OCI-M2 (cell line): ENCODE measurements around the gene PITPNC1.
"Not testable (repeated sequence)": the region's sequence is repeated elsewhere in the genome, so short reads cannot be mapped to it uniquely, and the experiment has no call there.

Experiments used
- DNase-seq: peaks from one replicate; lab custom pipeline; 2025; ENCODE audit not compliant: unreplicated experiment; lab: John Stamatoyannopoulos, UW

The PITPNC1 gene

DNA sequence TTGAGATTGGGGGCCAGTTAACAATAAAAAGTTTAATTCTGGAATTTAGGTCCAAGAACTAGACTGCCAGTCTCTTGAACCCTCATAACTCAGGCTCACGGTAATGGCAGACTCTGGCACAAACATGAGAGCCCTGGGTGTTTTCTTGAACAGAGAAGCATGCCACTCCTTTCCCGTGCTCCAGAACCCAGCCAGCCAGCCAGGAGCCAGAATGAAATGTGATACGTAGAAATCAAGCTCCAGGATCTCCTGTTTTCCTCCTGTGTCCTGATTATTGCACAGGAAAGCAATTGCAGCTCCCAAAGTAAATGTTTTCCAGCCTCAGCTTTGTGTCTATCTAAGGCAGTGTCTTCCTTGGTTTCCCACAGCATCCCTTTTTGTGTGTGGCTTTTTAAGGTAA, 294.4 kb downstream of the PITPNC1 start:
- DNase-seq, result no peak

DNA sequence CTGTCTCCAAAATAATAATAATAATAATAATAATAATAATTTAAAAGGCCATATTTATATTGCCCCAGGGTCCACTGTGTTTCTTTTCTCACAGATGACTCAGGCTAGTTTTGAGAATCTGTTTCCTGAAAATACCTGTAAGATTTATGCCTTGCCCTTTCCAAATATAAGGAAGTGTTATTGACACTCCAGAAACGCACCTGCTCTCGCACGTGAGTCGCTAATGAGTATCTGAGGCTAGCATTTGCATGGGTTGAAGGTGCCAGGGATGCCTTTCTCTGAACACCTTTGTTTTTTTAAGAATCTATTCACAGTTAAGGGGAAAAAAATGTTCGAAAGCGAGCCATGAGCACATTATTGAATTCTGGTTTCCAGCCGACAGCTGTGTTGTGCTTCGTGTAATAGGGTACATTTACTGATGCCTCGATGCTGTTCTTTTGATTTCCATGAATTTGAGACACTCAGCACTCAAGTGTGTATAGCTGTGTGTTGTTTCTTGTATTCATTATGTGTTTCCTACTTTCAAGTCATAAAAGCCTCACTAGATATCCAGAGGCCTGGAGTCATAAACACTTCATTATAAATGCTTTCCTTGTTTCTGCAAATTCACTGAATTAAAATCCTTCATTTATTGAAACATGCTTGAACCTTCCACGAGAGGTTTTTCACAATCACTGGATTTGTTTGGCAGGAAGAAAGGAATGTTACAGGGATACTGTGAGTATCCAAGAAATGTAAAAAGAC, 295.7 kb downstream of the PITPNC1 start:
- DNase-seq, result no peak

DNA sequence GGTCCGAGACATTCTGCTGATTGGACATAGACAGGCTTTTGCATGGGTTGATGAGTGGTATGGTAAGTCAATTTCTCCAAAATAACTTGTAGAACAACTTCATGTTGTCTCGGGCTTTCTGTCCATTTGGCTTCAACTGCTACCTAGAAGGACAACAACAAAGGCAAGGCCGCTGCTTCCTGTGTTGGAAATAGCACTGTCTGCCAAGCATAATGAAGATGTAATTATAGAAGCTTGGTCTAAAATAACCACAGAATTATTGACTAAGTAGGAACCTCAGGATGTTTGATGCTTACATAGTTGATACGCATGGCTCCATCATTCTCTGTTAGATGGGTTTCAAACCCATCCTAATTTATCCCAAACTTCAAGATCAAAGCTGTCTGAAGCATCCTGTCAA, 298.4 kb downstream of the PITPNC1 start:
- no peak for DNase-seq

DNA sequence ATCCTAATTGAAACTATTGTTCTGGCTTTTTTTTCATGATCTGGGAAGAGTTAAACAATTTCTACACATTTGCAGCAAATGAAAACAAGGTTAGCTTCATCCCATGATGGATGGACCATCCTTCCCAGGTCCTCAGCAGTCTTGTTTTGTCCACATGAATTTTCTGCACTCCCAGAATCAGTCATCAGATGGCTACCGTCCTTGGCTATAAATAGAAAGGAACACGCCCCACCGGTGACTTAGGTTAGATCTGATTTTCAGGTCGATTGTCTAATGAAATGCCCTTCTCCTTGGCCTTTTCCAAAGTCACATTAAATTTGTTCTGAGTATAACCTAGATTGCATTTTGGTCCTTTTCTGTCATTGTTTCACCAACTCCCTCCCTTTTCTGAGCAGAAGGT, 299.2 kb downstream of the PITPNC1 start:
- DNase-seq, result no peak

DNA sequence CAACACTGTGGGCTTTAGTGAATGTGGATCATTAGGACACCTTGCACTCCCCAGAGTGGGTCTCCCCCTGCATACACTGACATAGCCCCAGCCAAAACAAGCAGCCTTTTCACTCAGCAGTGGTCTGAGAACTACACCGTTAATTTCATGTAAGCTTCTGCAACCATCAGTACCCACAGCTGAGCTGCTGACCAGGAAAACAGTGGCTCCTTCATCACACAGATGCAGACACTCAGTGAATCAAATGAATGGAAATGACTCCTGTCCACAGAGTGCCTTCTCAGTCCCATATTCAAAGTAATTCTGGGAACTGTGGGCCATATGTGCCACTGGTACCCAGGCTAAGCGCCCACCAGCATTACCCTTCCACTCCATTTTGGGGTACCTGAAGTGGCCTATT, 301.3 kb downstream of the PITPNC1 start:
- no peak for DNase-seq

DNA sequence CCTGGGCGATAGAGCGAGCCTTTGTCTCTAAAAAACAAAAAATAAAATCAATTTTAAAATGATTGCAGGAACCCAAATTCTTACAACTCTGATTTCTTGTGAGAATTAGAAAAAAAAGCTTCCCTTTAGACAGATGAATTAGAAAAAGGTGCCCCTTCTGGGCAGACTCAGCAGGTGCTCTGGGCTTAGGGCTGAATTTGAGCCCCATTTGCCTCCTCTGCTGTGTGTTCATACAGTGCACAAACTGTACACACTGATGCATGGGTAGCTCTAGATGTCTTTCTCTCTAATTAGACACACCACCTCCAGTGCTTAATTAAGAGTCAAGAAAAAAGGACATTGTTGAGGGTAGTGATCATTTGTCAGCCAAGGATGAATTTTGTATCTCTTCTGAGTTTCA, 302.1 kb downstream of the PITPNC1 start:
- no peak for DNase-seq

DNA sequence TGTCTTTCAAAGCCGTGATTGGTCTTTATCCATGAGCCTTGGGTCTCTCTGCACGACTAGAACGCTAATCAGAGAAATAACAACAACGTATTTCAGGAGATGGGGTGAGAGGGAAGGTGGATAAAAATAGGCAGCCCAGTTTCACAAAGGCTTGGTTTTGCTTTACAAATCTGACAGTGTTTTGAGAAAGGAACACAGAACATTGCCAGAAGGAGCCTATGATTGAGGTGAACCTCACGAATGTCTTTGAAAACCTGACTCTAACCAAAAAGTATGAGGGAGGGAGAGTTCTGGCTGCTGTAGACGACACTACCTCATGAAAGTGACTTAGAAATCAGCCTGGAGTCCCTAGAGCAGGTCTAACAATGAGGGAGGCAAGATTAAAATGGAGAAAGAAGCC, 302.6 kb downstream of the PITPNC1 start:
- DNase-seq, result no peak

DNA sequence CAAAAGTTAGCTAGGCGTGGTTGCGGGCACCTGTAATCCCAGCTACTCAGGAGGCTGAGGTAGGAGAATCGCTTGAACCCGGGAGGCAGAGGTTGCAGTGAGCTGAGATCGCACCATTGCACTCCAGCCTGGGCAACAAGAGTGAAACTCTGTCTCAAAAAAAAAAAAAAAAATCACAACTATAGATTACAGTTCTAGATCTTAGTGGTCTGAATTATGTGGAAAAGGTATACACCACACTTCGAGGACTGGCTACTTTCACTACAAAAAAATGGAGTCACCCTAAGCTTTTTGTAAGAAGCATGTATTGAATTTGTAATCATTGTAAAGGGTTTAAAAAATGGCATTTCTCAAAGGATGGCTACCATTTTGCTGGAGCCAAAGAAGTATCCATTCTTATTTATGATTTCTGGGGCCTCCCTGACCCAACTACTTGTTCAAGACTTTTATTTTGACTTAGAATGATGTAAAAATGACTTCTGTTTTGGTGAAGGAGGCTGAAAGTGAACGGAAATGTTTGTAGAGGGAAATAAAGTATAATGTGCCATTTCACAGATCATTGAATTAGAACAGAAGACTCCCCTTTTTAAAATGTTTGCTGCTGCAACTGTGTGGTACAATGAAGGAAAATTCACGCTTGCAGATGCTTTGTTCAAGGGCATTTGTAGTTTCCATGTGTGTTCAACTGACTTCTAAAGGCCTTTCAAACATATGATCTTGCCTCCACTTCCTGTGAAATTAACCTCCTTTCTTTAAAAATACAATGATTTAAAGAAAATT, 303.6 kb downstream of the PITPNC1 start:
- DNase-seq, result no peak

DNA sequence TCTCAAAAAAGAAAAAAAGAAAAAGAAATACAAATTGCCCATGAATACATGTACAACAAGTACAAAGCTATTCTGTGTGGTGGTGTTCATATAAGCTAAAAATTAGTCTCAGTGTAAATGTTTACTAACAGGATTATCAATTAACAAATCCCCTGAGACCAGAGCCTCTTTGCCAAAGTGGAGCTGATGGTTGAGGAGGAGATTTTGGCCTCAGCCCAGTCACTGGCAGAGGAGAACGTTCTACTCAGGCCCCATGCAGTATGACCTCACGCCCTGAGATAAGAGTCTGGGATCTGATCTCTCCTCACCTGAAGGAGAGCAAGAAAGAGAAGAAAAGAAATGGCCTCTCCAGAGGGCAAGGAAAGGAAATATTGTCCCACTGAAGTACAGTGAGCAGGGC, 305.1 kb downstream of the PITPNC1 start:
- DNase-seq, result no peak

DNA sequence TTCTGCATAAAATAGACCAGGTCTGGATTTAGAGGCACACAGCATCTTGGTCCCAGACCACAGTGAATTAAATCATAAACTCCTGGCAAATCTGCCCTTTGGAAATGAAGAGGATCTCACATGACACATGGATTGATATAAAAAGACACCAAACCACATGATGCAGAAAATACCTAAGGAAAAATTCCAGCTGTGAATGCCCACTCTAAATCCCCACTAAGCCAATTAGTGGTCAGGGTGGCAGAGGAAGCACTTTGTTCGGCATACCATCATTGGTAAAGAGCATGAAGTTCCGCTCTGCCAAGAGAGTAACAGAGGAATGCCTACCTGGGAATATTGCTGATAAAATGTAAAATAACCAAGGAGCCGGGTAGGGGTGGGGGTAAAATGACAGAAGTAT, 308.3 kb downstream of the PITPNC1 start:
- no peak for DNase-seq

DNA sequence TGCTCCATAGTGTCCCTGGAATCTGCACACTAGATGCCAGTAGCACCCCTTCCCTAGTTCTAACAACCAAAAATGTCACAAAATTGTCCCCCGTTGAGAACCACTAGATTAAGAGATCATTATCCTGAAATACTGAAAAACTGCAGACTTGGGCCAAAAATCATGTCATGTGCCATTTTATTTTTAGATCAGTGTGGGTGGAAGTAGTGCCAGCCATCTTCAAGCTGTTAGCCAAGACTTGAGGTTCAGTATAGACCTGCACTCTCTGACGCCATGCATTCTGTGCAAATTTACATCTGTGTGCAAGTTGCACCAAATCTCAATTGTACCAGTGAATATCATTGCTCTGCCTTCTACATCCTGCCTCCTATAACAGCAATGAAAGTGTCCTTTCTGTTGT, 309.2 kb downstream of the PITPNC1 start:
- no peak for DNase-seq

DNA sequence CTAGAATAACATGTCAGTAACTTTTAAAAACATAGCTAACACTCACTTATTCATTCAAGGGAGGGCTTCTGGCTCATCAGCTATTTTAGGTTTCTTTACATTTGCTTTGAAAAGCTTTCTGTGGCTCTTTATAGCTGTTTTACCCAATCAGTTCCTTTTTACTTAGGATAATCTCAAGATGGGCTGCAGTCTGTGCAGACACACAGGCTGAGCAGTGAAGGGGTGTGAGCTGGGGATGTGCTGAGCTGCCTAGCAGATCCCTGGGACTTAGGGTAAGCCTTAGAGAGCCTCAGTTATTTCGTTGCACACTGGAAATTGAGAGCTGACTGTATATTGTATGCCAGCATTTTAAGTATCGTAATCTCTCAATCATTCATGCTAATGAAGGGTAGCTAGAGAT, 310.4 kb downstream of the PITPNC1 start:
- no peak for DNase-seq

DNA sequence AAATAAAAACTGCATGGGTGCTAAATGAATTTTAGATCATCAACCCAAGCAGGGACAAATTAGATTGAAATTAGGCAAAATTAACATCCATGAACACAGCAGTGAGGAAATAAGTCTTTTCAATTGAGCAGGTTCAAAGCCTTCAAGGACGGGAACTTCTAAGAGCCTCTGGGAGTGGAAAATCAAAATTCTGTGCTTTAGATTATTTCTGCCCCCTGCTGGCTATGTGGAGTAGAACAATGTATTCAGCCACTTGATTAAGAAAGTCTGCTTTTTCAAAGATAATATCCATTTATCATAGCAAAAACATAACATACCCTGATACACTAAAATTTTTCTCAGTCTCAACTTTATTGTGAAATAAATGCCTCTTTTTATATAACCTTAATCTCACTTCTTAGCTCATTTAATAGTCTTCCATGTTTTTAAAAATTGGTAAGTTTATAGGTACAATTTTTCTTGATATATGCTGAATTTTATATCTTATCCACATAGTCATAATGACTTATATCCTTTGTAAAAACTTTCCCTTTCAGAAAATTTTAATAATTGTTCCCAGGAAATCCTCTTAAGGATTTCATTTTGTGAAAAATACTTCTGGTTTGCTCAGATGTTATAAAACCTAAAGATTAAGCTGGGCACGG, 312.6 kb downstream of the PITPNC1 start:
- DNase-seq, result peak; percentile 1

DNA sequence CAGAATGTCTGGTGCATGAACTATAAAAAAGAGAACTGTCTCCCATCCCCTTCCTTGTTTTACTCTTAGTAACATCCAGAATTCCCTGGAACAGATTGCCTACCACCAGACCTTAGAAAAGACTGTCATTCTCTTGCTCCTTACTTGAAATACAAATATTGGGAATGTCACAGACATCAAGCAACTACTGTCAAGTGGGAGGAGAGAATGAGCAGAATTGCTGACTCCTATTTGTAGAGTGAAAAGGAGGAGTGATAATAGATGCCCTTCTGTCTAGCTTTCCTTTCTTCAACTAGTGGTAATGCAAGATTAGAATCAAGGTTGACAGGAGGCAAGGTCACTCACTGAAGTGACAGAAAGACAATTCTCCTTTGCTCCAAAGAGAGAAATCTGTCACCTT, 316.7 kb downstream of the PITPNC1 start:
- DNase-seq, result no peak

DNA sequence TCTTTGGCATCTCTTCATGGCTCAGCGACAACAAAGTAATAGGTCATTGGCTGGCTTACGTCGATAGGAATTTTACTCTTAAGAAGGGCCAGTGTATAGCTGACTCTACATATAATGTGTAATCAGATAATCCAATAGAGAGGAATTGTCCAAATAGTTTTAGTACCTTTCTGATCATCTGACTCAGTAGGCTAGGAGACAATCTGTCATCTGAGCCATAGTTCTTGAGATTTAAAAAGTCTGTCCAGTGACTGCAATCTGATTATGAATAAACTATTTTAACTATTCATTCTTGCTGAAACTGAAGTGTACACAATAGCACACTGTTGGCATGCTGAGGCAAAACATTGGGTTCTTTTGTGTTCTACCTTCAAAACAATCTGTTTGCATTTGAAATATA, 319.3 kb downstream of the PITPNC1 start:
- DNase-seq, result no peak

DNA sequence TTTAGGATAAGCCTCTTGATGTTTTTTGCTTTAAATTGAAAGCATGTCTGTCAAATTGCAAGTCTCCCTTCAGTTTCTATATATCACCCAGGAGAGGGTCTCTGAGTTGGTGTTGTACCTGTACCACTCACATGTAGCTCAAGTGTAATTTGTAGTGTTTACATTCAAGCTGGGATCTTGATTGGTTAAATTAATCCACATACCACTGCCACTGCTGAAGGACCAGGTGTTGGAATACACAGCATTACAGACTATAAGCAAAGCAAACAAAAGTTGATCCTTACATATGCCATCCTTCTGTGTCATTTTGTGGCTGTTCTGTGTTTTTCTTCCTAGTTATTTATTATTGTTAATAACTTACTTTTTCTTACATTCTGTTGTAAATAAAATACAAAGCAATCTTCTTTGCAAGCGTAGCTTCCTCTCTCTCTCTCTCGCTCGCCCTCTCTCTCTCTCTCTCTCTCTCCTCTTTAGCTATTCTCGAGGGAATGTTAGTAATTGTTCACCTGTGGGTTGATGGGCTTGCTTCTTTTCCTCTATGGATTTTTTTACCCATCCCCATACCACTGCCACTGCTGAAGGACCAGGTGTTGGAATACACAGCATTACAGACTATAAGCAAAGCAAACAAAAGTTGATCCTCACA, 319.9 kb downstream of the PITPNC1 start:
- no peak for DNase-seq

DNA sequence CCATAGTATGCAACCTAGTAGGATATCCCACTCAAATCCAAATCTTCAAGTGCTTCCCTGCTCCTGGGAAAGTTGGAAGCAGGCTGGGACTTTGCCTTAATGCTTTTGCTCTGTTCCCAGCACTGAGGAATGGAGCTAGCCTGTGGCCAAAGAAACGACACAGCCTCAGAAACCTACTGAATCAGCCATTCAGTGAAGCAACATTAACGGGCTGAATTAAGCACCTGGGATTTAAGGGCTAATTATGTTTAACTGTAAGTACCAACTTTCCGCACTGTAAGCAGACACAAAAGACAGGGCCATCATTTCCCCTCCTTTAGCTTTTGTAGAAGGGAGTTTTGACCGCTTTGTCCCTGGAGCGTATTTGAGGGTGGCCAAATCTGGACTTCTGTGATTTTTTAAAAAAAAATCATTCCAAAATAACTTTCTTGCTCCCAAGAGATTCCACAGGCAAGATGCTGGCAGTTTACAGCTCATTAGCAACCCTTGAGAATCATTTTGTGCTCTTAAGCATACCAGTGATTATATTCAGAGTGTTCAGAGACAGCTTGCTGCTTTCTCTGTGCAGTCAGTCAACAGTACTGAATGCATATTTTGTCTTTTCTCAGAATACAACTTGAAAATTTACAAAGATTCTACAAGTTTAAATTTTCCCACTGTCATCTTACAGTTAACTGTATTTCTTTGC, 323.1 kb downstream of the PITPNC1 start:
- DNase-seq, result no peak

DNA sequence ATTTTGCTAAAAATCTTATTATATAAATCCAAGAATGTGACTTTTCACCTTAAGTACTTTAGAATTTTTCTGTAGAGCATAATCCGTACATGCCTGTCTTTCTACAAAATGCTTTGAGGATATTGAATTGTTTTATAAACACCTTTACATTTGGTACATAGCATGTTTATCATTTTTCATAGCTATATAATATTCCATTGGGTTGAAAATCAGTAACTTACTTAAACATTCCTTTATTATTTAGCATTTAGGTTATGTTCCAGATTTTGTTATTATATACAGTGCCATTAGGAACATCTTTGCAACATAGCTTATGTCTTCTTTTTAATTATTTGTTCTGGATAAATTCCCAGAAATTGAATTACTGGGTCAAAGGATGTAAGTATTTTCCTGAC, 323.6 kb downstream of the PITPNC1 start:
- DNase-seq, result no peak

DNA sequence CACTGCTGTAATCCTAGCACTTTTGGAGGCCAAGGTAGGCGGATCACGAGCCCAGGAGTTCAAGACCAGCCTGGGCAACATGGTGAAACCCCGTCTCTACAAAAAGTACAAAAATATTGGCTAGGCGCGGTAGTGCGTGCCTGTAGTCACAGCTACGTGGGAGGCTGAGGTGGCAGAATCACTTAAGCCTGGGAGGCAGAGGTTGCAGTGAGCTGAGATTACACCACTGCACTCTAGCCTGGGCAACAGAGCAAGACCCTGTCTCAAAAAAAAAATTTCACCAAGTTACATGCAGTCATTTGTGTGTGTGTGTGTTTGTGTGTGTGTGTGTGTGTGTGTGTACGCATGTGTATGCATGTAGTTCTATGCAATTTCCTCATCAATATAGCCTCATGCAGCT, 325.8 kb downstream of the PITPNC1 start:
- DNase-seq, result not testable (repeated sequence)

DNA sequence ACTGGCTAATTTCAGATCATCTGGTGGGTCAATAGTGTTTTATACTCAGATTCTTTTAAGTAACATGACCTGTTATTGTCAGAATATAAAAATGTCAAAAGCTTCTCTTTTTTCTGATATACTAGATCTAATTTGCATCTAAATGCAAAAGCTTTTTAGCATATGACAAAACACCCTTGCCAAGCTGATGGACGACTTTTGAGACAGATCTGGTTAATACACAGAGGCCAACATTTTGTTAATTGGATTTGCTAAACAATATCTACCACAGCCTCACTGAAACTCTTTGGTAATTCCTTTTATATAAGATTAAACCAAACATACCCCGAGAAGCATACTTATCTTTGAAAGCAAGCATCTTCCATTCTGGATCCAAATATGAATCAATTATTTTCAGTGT, 330.4 kb downstream of the PITPNC1 start:
- no peak for DNase-seq

DNA sequence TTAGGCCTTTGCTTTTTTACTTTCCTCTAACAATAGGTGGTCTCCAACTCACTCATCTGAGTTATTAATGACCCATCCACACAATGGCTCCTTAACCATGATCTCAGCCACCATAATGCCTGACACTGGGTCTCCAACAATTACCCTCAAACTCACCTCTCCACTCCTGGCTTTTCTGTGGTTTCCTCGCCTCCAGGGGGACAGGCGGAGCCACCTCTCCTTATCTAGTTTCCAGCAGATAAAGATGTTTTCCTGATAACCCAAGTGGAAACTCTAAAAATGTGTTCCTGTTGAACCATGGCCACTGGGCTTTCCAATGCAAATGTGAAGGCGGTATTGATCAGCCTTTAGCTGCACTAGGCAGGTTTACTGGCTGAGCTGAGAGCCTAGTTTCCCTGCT, 331.3 kb downstream of the PITPNC1 start:
- DNase-seq, result no peak
